ENCODE data around the gene SCN8A. TPM values are rescaled to one million over a fixed set of nuclear protein-coding genes. Genes with fewer than 3 reads are reported as not detected.

SCN8A gene
- total and polyA plus RNA-seq, 3 donors from 2014 or later, result 4.8 to 15.3 (median 11.0) TPM

DNA sequence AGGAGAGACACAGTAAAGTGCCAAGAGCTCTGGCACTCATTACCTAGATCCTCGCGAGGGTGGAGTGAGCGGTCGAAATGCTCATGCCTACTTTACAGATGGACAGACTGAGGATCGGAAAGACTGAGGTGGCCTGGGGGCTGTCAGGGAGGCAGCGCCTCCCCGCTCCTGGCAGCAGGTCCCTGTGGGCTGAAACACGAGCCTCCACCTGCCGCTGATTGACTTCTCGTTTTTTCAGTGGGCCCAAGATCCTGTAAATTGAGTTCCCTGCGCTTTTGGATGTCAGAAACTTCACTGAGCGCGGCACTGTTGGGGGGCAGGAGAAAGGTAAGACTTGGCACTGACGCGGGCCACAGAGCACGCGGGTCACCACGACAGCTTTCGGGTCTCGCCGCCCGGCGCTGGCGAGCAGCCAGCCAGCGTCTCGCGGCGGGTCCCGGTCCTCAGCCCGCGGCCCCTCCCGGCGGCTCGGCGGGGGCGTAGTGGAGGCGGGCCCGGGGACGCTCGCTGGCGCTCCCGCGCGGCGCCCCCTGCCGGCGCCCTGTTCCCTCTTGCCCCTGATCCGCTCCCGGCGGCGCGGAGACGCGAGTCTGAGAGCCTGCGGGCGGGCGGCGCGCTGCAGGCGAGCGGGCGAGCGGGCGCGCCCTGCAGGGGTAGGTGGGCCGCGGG is 552 bp upstream of the SCN8A start:
- peak; percentile 78 for DNase-seq
- Histone ChIP-seq H3K4me1 (no peaks in the 10 kb centered on the region), H3K27ac (peak overlapping the region in 1 of 2 donors; percentile 55), H3K9me3 (no peaks in the 10 kb centered on the region), H3K36me3 (ENCODE audit: low read depth, missing control alignments) (no peaks in the 10 kb centered on the region), H3K4me3 (peak overlapping the region; percentile 51 to 57), H3K27me3 (no peaks in the 10 kb centered on the region)
- intact Hi-C loops (cut with DNase I; ENCODE audit: low total_unique reads), result no loop called here
- no peak for TF ChIP-seq POLR2A (IDR thresholded peaks at IDR 0.05)
- TF ChIP-seq, protein P1, sequence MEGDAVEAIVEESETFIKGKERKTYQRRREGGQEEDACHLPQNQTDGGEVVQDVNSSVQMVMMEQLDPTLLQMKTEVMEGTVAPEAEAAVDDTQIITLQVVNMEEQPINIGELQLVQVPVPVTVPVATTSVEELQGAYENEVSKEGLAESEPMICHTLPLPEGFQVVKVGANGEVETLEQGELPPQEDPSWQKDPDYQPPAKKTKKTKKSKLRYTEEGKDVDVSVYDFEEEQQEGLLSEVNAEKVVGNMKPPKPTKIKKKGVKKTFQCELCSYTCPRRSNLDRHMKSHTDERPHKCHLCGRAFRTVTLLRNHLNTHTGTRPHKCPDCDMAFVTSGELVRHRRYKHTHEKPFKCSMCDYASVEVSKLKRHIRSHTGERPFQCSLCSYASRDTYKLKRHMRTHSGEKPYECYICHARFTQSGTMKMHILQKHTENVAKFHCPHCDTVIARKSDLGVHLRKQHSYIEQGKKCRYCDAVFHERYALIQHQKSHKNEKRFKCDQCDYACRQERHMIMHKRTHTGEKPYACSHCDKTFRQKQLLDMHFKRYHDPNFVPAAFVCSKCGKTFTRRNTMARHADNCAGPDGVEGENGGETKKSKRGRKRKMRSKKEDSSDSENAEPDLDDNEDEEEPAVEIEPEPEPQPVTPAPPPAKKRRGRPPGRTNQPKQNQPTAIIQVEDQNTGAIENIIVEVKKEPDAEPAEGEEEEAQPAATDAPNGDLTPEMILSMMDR (IDR thresholded peaks at IDR 0.05), result peak; percentile 24 to 57 (median 29)
- 6 to 16% methylated on average over 4 to 33 of the region's 67 CpGs for WGBS, 2 donors

DNA sequence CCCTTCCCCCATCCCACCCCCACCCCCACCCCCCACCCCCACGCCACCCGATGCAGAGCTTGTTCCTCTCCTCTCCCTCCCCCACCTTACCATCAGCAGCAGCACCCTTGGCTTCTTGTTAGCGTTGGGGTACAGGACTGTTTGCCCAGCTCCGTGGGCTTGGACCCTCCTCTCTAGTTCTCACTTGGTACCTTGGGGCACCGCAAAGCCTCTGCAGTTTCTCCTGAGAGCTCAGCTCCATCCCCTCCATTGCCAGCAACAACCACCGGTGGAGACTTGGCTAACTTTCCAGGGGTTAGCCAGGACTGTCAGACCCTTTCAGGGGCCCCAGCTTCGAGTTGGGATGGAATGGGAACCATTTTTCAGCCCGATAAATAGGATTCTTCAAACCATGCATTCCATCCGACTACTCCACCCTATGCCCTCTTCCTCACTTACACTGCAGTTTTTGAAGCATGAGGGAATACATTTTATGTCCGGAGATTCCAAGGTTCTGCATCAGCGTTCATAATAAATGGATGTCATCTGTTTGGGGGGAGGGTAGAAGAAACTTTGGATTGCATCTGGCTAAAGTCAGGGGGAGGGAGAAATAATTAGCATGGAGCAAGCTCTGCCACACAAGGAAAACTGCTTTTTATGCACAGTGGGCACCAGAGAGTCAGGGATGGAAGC is 1.1 kb downstream of the SCN8A start:
- no peak overlapping the region for H3K4me3 ChIP-seq
- no peaks in the 10 kb centered on the region for H3K27me3 ChIP-seq
- H3K36me3 ChIP-seq (ENCODE audit: low read depth, missing control alignments), result no peaks in the 10 kb centered on the region
- TF ChIP-seq, protein P1 (IDR thresholded peaks at IDR 0.05), result no peak
- no peak for TF ChIP-seq POLR2A (IDR thresholded peaks at IDR 0.05)
- intact Hi-C loops (cut with DNase I; ENCODE audit: low total_unique reads), result no loop called here
- no peaks in the 10 kb centered on the region for H3K4me1 ChIP-seq
- no peaks in the 10 kb centered on the region for H3K9me3 ChIP-seq
- no peak overlapping the region for H3K27ac ChIP-seq
- WGBS, 2 donors, result 6 to 12% methylated on average over 9 to 11 of the region's 11 CpGs
- DNase-seq, result no peak

DNA sequence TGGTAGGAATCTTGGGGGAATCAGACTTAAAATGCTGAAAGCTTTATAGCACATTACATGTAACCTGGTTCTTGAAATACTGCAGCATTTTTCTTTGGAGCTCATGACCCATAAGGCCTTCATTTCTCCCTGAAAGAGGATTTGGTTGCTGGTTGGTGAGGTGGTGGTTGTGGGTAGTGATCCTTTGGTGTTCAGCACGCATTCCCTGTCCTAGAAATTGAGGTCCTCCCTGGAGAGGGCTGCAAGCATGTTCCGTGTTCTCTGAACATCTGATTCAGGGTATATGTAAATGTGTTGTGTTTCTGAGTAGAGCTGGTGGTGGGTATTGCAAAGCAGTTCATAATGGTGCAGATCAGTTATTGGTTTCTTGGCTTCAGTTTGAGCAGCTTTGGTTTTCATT is 2.0 kb downstream of the SCN8A start:
- intact Hi-C loops (cut with DNase I; ENCODE audit: low total_unique reads), result no loop called here
- no peak for TF ChIP-seq POLR2A (IDR thresholded peaks at IDR 0.05)
- TF ChIP-seq, protein P1 (IDR thresholded peaks at IDR 0.05), result no peak
- Histone ChIP-seq H3K4me1 (no peaks in the 10 kb centered on the region), H3K36me3 (ENCODE audit: low read depth, missing control alignments) (no peaks in the 10 kb centered on the region), H3K4me3 (no peak overlapping the region), H3K9me3 (no peaks in the 10 kb centered on the region), H3K27me3 (no peaks in the 10 kb centered on the region), H3K27ac (no peak overlapping the region)
- no peak for DNase-seq
- WGBS, 2 donors, result 64 to 67% methylated on average over 2 of the region's 2 CpGs

DNA sequence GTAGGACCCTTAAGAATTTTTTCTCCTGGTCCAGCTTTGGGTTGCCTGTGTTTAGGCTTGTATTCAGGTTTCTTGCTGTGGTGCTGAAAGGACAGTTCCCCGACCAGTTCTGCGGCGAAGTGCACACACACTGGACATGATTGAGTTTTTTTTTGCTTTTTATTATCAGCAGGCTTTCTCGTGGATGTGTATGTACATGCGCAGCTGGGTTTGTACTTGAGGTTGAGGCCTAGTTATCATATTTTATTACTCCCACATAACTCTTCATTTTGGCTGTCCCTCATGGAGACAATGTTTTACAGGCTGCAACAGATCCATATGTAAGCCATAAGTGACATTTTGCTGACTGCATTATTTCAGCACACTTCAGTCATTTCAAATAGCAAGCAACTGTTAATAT is 2.5 kb downstream of the SCN8A start:
- intact Hi-C loops (cut with DNase I; ENCODE audit: low total_unique reads), result no loop called here
- H3K4me3 ChIP-seq, result no peak overlapping the region
- no peak overlapping the region for H3K27ac ChIP-seq
- no peaks in the 10 kb centered on the region for H3K36me3 ChIP-seq (ENCODE audit: low read depth, missing control alignments)
- TF ChIP-seq, protein P1 (IDR thresholded peaks at IDR 0.05), result no peak
- no peak for TF ChIP-seq POLR2A (IDR thresholded peaks at IDR 0.05)
- H3K27me3 ChIP-seq, result no peaks in the 10 kb centered on the region
- no peaks in the 10 kb centered on the region for H3K4me1 ChIP-seq
- peak; percentile 45 for DNase-seq
- no peaks in the 10 kb centered on the region for H3K9me3 ChIP-seq
- 1 to 7% methylated on average over 5 of the region's 5 CpGs for WGBS, 2 donors

All from testis (tissue), 3 donors.